Measurements from ENCODE around the gene KXD1. TPM values are rescaled to one million over a fixed set of nuclear protein-coding genes. Genes with fewer than 3 reads are reported as not detected.
"Not testable (repeated sequence)": the region's sequence is repeated elsewhere in the genome, so short reads cannot be mapped to it uniquely, and the experiment has no call there.

The KXD1 gene
- total RNA-seq, 2 donors from 2014 or later, result 60.7 to 114 TPM

DNA sequence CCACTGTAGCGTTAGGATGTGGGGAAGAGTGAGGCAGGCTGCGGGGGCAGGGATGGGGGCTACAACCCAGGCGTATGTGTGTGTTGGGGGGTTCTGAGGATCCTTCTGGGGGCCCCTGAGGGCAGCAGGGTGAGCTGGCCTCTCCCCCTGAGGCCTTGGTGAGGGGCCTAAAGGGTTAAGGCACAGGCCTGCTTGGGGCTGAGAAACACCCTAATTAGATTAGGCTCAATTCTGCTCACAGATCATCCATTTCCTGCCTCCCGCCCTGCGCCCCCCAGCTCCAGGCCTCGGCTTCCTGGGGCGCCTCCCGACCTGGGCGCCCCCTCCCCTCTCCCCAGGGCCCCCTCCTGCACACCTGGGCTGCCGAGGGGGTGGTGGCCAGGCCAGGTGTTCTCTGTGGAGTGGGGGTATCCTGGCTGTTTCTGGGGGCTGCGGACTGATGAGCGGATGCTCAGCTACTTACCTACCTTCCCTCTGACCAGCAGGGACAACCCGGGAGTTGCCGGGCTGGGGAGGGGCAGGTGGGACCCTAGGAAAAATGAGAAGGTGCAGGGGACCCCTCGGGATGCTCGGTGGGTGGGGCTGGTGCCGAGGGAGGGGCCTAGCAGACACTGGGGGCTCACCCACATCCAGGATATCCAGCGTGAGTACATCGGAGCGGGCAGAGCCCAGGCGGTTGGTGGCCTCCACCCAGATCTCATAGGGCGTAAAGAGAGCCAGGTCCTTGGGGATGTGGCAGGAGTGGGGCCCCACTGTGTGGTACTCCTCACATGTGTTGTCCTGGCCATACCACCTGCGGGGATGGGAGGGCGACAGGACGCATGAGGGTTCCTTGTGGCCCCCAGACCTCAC is 40.4 kb downstream of the KXD1 start:
- no peak overlapping the region for H3K27ac ChIP-seq

DNA sequence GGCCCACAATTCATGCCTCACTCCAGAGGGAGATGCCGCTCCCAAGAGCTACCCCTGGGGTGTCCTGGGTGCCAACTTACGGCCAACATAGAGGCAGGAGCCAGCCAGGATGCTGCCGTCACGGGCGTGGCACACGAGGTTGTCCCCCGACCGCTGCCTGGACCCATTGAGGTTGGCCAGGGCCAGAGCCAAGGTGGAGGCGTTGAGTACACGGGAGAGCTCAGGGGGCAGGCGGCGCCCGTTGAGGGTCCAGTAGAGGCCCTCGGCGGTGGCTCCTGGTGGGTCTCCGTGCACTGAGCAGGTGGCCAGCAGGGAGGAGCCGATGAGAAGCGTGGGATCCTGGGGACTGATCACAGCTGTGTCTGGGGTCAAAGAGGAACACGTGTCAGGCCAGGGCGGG is 41.8 kb downstream of the KXD1 start:
- no peak overlapping the region for H3K4me3 ChIP-seq
- peaks cover 7% of the 10 kb centered on the region in 2 donors for H3K27me3 ChIP-seq
- DNase-seq (ENCODE audit: low spot score), result no peak
- H3K4me1 ChIP-seq, result peaks cover 0 to 30% of the 10 kb centered on the region in 2 donors
- no peaks in the 10 kb centered on the region for H3K9me3 ChIP-seq
- H3K27ac ChIP-seq, result no peak overlapping the region
- TF ChIP-seq, protein P1, sequence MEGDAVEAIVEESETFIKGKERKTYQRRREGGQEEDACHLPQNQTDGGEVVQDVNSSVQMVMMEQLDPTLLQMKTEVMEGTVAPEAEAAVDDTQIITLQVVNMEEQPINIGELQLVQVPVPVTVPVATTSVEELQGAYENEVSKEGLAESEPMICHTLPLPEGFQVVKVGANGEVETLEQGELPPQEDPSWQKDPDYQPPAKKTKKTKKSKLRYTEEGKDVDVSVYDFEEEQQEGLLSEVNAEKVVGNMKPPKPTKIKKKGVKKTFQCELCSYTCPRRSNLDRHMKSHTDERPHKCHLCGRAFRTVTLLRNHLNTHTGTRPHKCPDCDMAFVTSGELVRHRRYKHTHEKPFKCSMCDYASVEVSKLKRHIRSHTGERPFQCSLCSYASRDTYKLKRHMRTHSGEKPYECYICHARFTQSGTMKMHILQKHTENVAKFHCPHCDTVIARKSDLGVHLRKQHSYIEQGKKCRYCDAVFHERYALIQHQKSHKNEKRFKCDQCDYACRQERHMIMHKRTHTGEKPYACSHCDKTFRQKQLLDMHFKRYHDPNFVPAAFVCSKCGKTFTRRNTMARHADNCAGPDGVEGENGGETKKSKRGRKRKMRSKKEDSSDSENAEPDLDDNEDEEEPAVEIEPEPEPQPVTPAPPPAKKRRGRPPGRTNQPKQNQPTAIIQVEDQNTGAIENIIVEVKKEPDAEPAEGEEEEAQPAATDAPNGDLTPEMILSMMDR (IDR thresholded peaks at IDR 0.05), result no peak
- no peaks in the 10 kb centered on the region for H3K36me3 ChIP-seq

More for the DNA sequence above, 40.4 kb downstream of the KXD1 start:
- peaks cover 0 to 28% of the 10 kb centered on the region in 2 donors for H3K4me1 ChIP-seq
- DNase-seq (ENCODE audit: low spot score), result no peak
- no peak overlapping the region for H3K4me3 ChIP-seq
- no peaks in the 10 kb centered on the region for H3K27me3 ChIP-seq
- TF ChIP-seq, protein P1 (IDR thresholded peaks at IDR 0.05), result no peak
- no peaks in the 10 kb centered on the region for H3K36me3 ChIP-seq
- H3K9me3 ChIP-seq, result no peaks in the 10 kb centered on the region

DNA sequence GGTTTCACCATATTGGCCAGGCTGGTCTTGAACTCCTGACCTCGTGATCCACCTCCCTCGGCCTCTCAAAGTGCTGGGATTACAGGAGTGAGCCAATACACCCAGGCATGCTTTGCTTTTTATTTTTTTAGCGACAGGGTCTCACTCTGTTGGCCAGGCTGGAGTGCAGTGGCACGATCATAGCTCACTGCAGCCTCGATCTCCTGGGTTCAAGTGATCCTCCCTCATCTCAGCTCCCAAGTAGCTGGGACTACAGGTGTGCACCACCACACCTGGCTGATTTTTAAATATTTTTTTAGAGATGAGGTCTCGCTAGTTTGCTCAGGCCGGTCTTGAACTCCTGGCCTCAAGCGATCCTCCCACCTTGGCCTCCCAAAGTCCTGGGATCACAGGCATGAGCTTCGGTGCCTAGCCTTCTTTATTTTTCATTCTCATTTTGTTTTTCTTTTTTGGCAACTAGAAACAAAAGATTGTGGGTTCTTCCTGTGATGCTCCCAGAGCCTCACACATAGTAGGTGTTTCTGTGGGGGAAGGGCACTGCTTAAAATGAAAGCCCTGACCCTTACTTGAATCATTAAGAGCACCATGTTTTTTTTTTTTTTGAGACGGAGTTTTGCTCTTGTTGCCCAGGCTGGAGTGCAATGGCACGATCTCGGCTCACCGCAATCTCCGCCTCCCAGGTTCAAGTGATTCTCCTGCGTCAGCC is 43.2 kb downstream of the KXD1 start:
- H3K9me3 ChIP-seq; H3K27ac ChIP-seq; H3K4me3 ChIP-seq; H3K36me3 ChIP-seq; DNase-seq (ENCODE audit: low spot score): not testable (repeated sequence)
- H3K4me1 ChIP-seq, result peaks cover 0 to 24% of the 10 kb centered on the region in 2 donors
- H3K27me3 ChIP-seq, result peaks cover 17 to 18% of the 10 kb centered on the region in 2 donors

DNA sequence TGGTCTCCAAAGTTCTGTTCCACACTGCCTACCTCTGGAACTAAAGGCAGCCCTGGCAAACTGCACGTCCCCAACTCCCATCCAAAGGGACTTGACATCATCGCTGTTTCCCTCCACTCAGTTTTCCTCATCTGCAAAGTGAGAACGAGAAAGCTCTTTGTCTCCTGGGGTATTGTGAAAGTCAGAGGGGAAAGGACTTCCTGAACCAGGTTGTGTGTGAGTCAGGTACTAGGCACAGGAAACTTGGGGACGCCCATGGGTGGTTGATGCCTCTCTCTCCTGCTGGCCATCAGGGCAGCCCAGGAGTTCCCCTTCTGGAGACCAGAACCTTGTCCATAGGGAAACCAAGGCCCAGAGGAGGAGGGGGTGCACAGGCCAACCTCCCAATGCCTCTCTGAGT is 44.2 kb downstream of the KXD1 start:
- Histone ChIP-seq H3K36me3 (no peaks in the 10 kb centered on the region), H3K4me1 (peaks cover 0 to 24% of the 10 kb centered on the region in 2 donors), H3K27me3 (peaks cover 17 to 22% of the 10 kb centered on the region in 2 donors), H3K9me3 (no peaks in the 10 kb centered on the region), H3K4me3 (no peak overlapping the region), H3K27ac (no peak overlapping the region)
- DNase-seq (ENCODE audit: low spot score), result no peak
- TF ChIP-seq, protein P1 (IDR thresholded peaks at IDR 0.05), result no peak

DNA sequence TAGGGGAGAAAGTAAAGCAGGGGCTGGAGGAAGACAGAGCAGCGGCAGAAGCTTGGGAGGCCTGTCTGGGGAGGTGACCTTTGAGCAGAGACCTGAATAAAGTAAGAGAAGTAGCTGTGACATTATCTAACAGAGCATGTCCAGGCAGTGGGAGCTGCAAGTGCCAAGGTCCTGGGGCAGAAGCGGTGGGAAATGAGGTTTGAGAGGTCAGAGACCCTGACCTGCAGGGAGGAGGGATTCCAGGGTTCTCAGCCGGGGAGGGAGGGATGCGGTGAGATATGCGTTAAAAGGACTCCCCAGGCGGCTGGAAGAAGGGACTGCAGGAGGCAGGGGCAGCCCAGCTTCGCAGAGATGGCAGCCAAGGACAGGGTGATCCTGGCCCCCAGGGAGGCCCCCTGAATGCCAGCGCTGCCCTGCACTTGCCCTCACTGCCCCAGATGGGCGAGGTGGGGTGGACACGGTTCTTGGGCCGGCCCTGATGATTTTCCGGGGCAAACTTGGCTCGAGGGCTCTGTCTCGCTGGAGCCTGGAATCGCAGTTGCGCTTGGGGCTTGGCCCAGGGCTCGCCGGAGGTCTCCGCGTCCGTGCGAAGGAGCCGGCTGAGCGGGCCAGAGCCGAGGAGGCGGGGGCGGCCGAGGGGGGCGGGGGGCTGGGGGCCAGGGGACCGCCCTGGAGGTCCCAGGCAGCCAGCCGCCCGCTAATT is 45.7 kb downstream of the KXD1 start:
- H3K4me3 ChIP-seq, result peak overlapping the region in 1 of 2 donors; percentile 53
- no peaks in the 10 kb centered on the region for H3K9me3 ChIP-seq
- DNase-seq (ENCODE audit: low spot score), result no peak
- H3K27me3 ChIP-seq, result peaks cover 27 to 34% of the 10 kb centered on the region in 2 donors
- TF ChIP-seq, protein P1 (IDR thresholded peaks at IDR 0.05), result peak in 1 of 2 donors; percentile 14
- H3K36me3 ChIP-seq, result no peaks in the 10 kb centered on the region
- peaks cover 0 to 35% of the 10 kb centered on the region in 2 donors for H3K4me1 ChIP-seq
- peak overlapping the region in 1 of 2 donors; percentile 1 for H3K27ac ChIP-seq
